OCI-LY3 (cell line): ENCODE data around the gene TUB.

Experiments used
- H2AFZ ChIP-seq: fragments of 200-600, 300-600 bp; shearing (Covaris generic); 2 replicates; pipeline ENCODE4 v1.6.0; 2014; ENCODE audit warnings: antibody characterized with exemption, low read depth, low read length
- H3K27ac ChIP-seq: fragments of 200-600, 300-600 bp; sonication (generic); 2 replicates; pipeline ENCODE4 v1.5.1; 2014; ENCODE audit warnings: mild to moderate bottlenecking, low read length, moderate library complexity, mixed read lengths
- H3K27me3 ChIP-seq: fragments of 200-600, 300-600 bp; sonication (generic); 2 replicates; pipeline ENCODE4 v1.6.1; 2014; ENCODE audit warnings: low read depth, low read length, mixed read lengths
- H3K36me3 ChIP-seq: fragments of 200-600, 300-600 bp; sonication (generic); replicated peaks from 2 replicates; pipeline ENCODE3; 2014; ENCODE audit warnings: low read depth, low read length, mixed read lengths
- H3K4me1 ChIP-seq: fragments of 300-600, 200-600 bp; sonication (generic); 2 replicates; pipeline ENCODE4 v1.6.1; 2014; ENCODE audit warnings: low read length, mixed read lengths
- H3K4me2 ChIP-seq: fragments of 200-600, 300-600 bp; sonication (generic); 2 replicates; pipeline ENCODE4 v1.6.1; 2014; ENCODE audit warnings: low read length, mixed read lengths
- H3K4me3 ChIP-seq: fragments of 300-600, 200-600 bp; sonication (generic); 2 replicates; pipeline ENCODE4 v1.5.1; 2014; ENCODE audit warnings: antibody characterized with exemption, mild to moderate bottlenecking, low read length, moderate library complexity
- H3K79me2 ChIP-seq: fragments of 300-600, 200-600 bp; shearing (Covaris generic); 2 replicates; pipeline ENCODE4 v1.6.1; 2014; ENCODE audit warnings: mild to moderate bottlenecking, low read length, mixed read lengths
- H3K9ac ChIP-seq: fragments of 300-600, 200-600 bp; shearing (Covaris generic); 2 replicates; pipeline ENCODE4 v1.6.0; 2014; ENCODE audit warnings: mild to moderate bottlenecking, low read length, moderate library complexity
- H3K9me3 ChIP-seq: fragments of 200-600, 300-600 bp; shearing (Covaris generic); 2 replicates; pipeline ENCODE4 v1.6.1; 2014; ENCODE audit warnings: low read length, mixed read lengths; ENCODE audit not compliant: insufficient read depth
- H4K20me1 ChIP-seq: fragments of 200-600, 300-600 bp; sonication (generic); 2 replicates; pipeline ENCODE4 v1.6.1; 2016; ENCODE audit warnings: low read length, mixed read lengths; ENCODE audit not compliant: insufficient read depth
- EZH2phosphoT487 ChIP-seq: fragments of 200-600 bp; shearing (Covaris generic); IDR thresholded peaks from 2 replicates; pipeline ENCODE4 v1.6.1; 2018; ENCODE audit warnings: antibody characterized with exemption, mixed run types, low read depth
- TF ChIP-seq, protein P1 (sequence below): fragments of 200-600, 300-600 bp; sonication (generic); IDR thresholded peaks from 2 replicates; pipeline ENCODE4 v1.5.1; 2014; ENCODE audit warnings: antibody characterized with exemption, low read length, low read depth

TUB gene

DNA sequence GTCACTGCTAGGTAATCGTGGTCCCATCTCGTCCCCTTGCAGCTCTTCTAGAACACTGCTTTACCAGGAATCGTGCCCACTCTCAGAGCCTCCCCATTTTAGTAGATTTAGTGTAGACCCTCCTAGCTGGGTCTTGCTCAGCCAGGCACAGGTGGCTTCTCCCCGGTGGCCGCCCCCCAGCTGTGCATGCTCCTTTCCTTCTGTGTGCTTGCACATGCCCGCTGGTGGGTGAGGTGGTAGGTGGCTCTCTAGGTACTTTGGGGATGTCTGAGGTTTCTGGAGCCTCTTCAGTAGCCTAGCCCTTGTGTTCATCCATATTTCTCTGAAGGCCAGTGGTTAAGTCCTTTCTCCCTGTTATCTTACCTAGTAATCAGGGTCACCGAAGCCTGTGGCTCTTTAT, 5.6 kb downstream of the TUB start:
- TF ChIP-seq, protein P1, sequence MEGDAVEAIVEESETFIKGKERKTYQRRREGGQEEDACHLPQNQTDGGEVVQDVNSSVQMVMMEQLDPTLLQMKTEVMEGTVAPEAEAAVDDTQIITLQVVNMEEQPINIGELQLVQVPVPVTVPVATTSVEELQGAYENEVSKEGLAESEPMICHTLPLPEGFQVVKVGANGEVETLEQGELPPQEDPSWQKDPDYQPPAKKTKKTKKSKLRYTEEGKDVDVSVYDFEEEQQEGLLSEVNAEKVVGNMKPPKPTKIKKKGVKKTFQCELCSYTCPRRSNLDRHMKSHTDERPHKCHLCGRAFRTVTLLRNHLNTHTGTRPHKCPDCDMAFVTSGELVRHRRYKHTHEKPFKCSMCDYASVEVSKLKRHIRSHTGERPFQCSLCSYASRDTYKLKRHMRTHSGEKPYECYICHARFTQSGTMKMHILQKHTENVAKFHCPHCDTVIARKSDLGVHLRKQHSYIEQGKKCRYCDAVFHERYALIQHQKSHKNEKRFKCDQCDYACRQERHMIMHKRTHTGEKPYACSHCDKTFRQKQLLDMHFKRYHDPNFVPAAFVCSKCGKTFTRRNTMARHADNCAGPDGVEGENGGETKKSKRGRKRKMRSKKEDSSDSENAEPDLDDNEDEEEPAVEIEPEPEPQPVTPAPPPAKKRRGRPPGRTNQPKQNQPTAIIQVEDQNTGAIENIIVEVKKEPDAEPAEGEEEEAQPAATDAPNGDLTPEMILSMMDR, result no peak
- H3K4me3 ChIP-seq, result no peak overlapping the region
- H3K27ac ChIP-seq, result no peak overlapping the region
- peaks cover 6% of the 10 kb centered on the region; the same call in 1 of the 2 replicates for H3K4me1 ChIP-seq
- no peak overlapping the region for H3K4me2 ChIP-seq
- no peaks in the 10 kb centered on the region for H3K9me3 ChIP-seq
- no peaks in the 10 kb centered on the region for H3K36me3 ChIP-seq
- no peak overlapping the region for H2AFZ ChIP-seq
- no peak overlapping the region for H3K9ac ChIP-seq
- H3K79me2 ChIP-seq, result no peaks in the 10 kb centered on the region
- peaks cover 8% of the 10 kb centered on the region; the same call in 1 of the 2 replicates for H3K27me3 ChIP-seq
- H4K20me1 ChIP-seq, result no peaks in the 10 kb centered on the region

DNA sequence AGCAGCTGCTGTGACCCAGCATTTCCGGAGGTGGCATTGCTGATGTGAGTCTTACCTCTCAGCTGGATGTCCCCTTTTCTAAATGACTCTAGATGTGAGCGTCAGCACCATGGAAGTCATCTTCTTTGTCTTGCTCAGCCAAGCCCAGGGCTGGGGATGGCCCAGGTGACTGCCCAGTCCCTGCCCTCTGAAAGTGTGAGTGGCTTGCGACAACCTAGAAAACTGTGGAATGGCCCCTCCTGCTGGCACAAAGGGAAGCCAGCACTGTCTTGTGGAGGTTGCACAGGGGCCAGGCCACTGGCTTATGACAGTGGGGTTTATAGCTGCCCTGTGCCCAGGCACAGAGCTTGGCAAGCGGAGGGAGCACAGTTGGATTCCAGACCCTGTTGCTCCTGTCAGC, 6.2 kb downstream of the TUB start:
- TF ChIP-seq, protein P1, result no peak
- no peak for TF ChIP-seq EZH2phosphoT487
- no peak overlapping the region for H3K9ac ChIP-seq
- no peak overlapping the region for H2AFZ ChIP-seq
- H3K4me3 ChIP-seq, result no peak overlapping the region
- no peaks in the 10 kb centered on the region for H3K36me3 ChIP-seq
- peaks cover 8% of the 10 kb centered on the region; the same call in 1 of the 2 replicates for H3K27me3 ChIP-seq
- peaks cover 6% of the 10 kb centered on the region; the same call in 1 of the 2 replicates for H3K4me1 ChIP-seq
- no peaks in the 10 kb centered on the region for H3K9me3 ChIP-seq
- H4K20me1 ChIP-seq, result no peaks in the 10 kb centered on the region
- no peak overlapping the region for H3K27ac ChIP-seq
- H3K79me2 ChIP-seq, result no peaks in the 10 kb centered on the region
- no peak overlapping the region for H3K4me2 ChIP-seq

DNA sequence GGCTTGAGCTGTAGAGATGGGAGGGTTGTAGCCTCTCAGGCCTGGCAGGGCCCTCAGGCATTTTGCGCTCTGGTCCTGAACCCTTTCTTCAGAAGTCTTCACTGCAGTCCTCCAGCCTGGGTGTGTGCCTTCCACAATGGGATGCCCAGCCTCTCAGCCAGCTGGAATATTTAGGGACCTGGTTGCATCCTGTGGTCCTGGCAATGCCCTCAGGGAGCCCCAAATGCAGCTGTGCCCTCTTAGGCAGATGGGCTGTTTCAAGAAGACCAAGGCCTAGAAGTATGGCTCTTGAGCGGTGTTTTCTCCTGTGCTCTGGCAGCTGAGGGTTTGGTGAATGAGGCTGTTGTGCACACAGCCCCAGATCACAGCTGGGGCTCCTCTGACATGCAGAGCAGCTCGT, 6.7 kb downstream of the TUB start:
- H3K9ac ChIP-seq, result no peak overlapping the region
- H3K4me2 ChIP-seq, result no peak overlapping the region
- no peaks in the 10 kb centered on the region for H3K9me3 ChIP-seq
- no peaks in the 10 kb centered on the region for H4K20me1 ChIP-seq
- no peak overlapping the region for H2AFZ ChIP-seq
- no peak overlapping the region for H3K27ac ChIP-seq
- no peaks in the 10 kb centered on the region for H3K79me2 ChIP-seq
- H3K4me3 ChIP-seq, result no peak overlapping the region
- peaks cover 11% of the 10 kb centered on the region for H3K4me1 ChIP-seq
- TF ChIP-seq EZH2phosphoT487, result no peak
- TF ChIP-seq, protein P1, result no peak
- peaks cover 8% of the 10 kb centered on the region; the same call in 1 of the 2 replicates for H3K27me3 ChIP-seq
- no peaks in the 10 kb centered on the region for H3K36me3 ChIP-seq

DNA sequence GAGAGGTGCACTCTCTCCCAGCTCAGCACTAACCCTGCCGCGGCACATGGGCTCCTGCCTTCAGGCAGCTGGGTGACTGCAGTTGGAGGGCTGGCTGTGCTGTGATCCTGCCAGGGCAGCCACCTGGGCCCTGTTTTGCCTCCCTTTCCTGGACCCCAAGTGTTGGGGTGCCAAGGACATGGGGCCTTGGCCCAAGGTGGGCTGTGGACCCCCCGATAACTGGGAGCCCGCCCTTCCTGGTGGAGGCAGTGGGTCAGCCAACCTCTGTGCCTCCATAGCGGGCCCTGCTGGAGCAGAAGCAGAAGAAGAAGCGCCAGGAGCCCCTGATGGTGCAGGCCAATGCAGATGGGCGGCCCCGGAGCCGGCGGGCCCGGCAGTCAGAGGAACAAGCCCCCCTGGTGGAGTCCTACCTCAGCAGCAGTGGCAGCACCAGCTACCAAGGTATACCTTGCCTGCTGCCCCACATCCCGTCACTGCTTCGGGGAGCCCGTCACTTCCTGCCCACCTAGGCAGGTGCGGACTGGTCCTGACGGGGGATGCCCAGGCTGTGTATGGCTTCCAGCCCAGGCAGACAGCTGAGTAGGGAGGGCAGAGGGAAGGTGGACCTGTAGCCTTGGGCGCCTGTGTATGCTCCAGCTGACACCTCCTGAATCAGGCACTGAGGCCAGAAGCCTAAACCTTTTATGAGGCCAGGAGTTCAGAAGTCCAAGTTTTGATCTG, 8.9 kb downstream of the TUB start:
- H3K79me2 ChIP-seq, result no peaks in the 10 kb centered on the region
- no peak overlapping the region for H3K9ac ChIP-seq
- no peak for TF ChIP-seq EZH2phosphoT487
- TF ChIP-seq, protein P1, result no peak
- no peak overlapping the region; the same call in 1 of the 2 replicates for H2AFZ ChIP-seq
- no peak overlapping the region for H3K4me2 ChIP-seq
- H4K20me1 ChIP-seq, result no peaks in the 10 kb centered on the region
- no peak overlapping the region for H3K4me3 ChIP-seq
- no peaks in the 10 kb centered on the region for H3K9me3 ChIP-seq
- H3K27ac ChIP-seq, result no peak overlapping the region
- peaks cover 12% of the 10 kb centered on the region for H3K4me1 ChIP-seq
- no peaks in the 10 kb centered on the region for H3K36me3 ChIP-seq
- H3K27me3 ChIP-seq, result peaks cover 6% of the 10 kb centered on the region; the same call in 1 of the 2 replicates
